ENCODE results near the gene KCNA10.

The KCNA10 gene

GRCh38 chr1:110485725-110486124 is 33.2 kb downstream of the KCNA10 start:
- FAIRE-seq: no peak
- no peak for DNase-seq (ENCODE audit: insufficient read length, low spot score)
- TF ChIP-seq POLR2A (IDR thresholded peaks at IDR 0.05; ENCODE audit: low read depth, low read length): no peak

- DNase-seq (ENCODE audit: insufficient read length, low spot score): no peak
- TF ChIP-seq POLR2A (IDR thresholded peaks at IDR 0.05; ENCODE audit: low read depth, low read length): no peak
- no peak for FAIRE-seq
These were observed 34.2 kb downstream of the KCNA10 start for GRCh38 chr1:110484801-110485200.

DNA sequence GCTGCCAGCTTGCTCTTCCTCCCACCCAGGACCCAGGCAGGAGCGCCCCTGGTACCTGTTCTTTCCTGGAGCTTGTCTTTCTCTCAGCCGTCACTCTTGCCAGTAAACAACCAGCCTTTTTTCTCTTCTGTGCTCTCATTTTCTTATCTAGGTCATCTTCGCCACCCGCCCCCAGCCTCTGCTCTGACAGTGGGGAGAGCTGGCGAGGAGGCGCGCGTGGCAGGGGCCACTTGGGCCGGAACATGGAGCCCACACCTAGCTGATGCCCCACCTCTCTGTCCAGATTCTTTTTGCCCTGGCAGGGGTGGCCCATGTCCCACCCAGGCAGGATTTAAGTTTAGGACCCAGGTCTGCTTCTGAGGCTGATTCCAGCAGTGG is 35.7 kb downstream of the KCNA10 start:
- no peak for TF ChIP-seq POLR2A (IDR thresholded peaks at IDR 0.05; ENCODE audit: low read depth, low read length)
- FAIRE-seq (no peak), DNase-seq (ENCODE audit: insufficient read length, low spot score) (no peak)

DNA sequence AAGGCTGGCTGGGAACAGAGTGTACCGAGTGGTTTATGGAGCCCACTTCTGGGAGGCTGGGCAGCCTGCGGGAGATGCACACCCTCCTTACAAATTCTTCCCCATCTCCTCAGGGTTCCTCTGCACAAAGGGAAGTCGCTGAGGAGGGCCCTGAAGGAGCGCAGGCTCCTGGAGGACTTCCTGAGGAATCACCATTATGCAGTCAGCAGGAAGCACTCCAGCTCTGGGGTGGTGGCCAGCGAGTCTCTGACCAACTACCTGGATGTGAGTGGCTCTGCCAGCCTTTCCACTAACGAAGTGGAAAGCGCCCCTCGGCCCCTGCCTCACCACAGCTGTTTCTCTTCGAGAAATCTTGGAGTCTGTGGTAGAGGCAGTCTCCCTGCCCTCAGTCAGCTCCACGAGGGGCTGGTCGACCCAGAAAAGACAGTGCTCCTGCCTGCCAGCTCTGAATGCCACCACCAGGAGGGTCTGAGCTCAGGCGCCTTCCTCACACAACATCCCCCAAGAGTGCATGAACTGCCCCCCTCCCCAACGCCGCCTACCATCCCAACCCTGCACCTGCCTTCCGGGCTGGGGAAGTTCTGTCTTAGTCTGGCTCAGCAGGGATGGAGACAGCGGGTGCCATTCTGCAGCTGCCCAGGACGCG is 36.2 kb downstream of the KCNA10 start:
- DNase-seq (ENCODE audit: insufficient read length, low spot score): no peak
- no peak for TF ChIP-seq POLR2A (IDR thresholded peaks at IDR 0.05; ENCODE audit: low read depth, low read length)

DNA sequence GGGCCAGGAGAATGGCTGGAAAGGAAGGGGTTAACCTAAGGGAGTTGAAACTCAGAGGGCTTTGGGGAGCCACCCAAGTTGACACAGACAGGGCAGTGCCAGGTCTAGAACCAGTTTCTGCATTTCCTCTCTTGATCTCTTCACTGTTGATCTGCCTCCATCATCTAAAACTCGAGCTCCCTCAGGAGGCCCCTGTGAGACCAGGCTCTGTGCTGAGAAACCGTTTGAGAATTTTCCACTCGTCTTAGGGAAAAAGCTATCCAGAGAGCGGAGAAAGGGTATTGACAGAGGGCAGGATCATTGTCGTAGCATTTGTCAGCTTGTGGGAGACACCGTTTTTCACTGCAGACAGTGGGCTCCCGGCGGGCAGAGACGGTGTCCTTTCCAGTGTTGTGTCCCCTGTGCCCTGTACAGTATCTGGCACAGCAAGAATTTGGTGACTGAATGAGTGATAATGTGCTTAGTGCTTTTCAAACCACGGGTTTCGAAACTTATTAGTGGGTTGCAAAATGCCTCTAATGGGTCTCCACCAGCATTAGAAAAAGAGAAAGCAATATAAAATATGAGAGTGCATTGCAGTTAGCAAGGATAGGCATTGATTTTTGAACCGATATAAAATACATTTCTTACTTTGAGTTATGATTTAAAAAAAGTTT is 36.9 kb downstream of the KCNA10 start:
- DNase-seq (ENCODE audit: insufficient read length, low spot score): no peak
- no peak for FAIRE-seq
- no peak for TF ChIP-seq POLR2A (IDR thresholded peaks at IDR 0.05; ENCODE audit: low read depth, low read length)

More for the DNA sequence above, 36.2 kb downstream of the KCNA10 start:
- no peak for FAIRE-seq

DNA sequence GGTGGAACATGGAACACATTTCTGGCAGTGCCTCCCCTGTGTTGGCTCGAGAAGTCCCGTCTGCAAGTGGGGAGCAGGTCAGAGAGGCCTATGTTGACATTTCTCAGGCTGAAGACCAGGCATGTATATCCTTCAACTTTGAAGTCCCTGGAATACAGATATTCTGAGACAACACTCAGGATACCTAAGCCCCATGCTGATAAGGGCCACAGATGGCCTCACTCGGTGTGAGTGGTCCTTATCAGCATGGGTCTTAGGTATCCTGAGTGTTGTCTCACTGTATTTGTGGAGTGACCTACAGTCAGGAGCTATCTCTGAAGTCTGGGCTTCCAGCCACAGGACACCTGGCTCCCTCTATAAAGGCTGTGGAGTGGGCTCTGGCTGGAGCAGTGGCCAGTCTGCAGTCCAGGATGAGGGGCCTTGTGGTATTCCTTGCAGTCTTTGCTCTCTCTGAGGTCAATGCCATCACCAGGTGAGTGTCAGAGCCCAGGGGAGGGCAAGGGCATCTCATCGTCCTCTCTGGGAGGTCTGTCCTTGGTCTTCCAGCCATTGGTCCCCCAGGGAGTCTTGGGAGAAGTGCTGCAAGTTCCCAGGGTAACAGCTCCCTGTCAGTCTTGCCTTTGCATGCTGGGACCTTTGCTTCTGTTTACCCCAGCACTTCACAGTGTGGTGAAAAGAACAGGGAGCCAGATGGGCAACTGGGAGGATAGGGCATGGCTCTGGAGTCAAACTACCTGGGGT is 38.4 kb downstream of the KCNA10 start:
- FAIRE-seq: no peak

GRCh38 chr1:110478886-110479285 is 40.1 kb downstream of the KCNA10 start:
- no peak for DNase-seq (ENCODE audit: insufficient read length, low spot score)
- FAIRE-seq: no peak
- TF ChIP-seq POLR2A (IDR thresholded peaks at IDR 0.05; ENCODE audit: low read depth, low read length): no peak

More for the DNA sequence above, 38.4 kb downstream of the KCNA10 start:
- no peak for TF ChIP-seq POLR2A (IDR thresholded peaks at IDR 0.05; ENCODE audit: low read depth, low read length)
- DNase-seq (ENCODE audit: insufficient read length, low spot score): no peak

- TF ChIP-seq POLR2A (IDR thresholded peaks at IDR 0.05; ENCODE audit: low read depth, low read length): no peak
- no peak for FAIRE-seq
- no peak for DNase-seq (ENCODE audit: insufficient read length, low spot score)
These were observed 40.9 kb downstream of the KCNA10 start for GRCh38 chr1:110477967-110478640.

DNA sequence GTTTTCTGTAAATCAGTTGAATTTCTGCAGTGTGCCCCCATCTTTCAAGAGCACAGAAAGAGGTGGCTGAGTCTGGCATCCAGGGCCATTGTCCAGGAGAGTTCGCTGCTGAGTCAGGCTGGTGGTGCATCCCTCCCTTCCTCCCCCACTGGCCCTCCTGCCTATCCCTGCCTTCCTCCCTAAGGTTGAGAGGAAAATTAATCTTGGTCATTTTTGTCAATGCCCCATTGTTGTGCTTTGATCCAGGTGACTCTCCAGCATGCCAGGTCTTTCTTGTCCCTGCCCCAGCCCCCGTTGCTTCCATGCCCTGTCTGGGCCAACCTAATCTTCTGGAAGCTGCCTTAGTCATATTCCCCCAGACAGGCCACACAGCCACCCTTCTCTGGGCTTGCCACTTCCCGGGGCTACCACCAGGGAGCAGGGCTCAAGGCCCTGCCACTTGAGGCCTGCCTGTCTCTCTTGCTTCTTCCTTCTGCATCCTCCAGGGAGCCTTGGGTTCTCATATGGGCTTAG is 41.5 kb downstream of the KCNA10 start:
- FAIRE-seq (no peak), DNase-seq (ENCODE audit: insufficient read length, low spot score) (peak; percentile 69)
- no peak for TF ChIP-seq POLR2A (IDR thresholded peaks at IDR 0.05; ENCODE audit: low read depth, low read length)

GRCh38 chr1:110477041-110477440 is 41.9 kb downstream of the KCNA10 start:
- FAIRE-seq (no peak), DNase-seq (ENCODE audit: insufficient read length, low spot score) (peak; percentile 63)
- no peak for TF ChIP-seq POLR2A (IDR thresholded peaks at IDR 0.05; ENCODE audit: low read depth, low read length)

GRCh38 chr1:110476028-110476765 is 42.8 kb downstream of the KCNA10 start:
- TF ChIP-seq POLR2A (IDR thresholded peaks at IDR 0.05; ENCODE audit: low read depth, low read length): no peak
- FAIRE-seq (no peak), DNase-seq (ENCODE audit: insufficient read length, low spot score) (no peak)

GRCh38 chr1:110475362-110476027 is 43.5 kb downstream of the KCNA10 start:
- FAIRE-seq (no peak), DNase-seq (ENCODE audit: insufficient read length, low spot score) (no peak)
- no peak for TF ChIP-seq POLR2A (IDR thresholded peaks at IDR 0.05; ENCODE audit: low read depth, low read length)

GRCh38 chr1:110474444-110474843 is 44.5 kb downstream of the KCNA10 start:
- TF ChIP-seq POLR2A (IDR thresholded peaks at IDR 0.05; ENCODE audit: low read depth, low read length): no peak
- FAIRE-seq: no peak
- DNase-seq (ENCODE audit: insufficient read length, low spot score): no peak

Data from H54 (cell line).